ENCODE results near the gene EIF2B5.
"Not testable (repeated sequence)": the region's sequence is repeated elsewhere in the genome, so short reads cannot be mapped to it uniquely, and the experiment has no call there.

EIF2B5 gene

DNA sequence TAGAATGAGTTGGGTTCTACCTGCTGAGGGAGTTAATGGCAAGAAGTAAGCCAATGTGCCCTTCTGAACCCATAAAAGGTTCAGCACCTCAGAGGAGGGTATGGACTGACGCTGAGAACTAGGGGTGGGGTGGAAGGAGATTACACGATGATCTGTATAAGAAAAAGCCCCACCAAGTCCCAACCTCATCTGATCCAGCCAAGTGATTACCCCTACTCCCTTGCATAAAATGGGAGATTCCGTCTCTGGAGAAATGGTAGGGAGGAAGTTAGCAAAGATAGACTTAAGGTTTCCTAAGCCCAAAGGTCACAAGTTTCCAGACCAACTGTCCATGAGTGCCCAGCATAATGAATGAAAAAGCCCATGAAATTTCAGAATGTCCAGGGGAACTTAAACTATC is 12.9 kb downstream of the EIF2B5 start:
- DNase-seq: no peak

DNA sequence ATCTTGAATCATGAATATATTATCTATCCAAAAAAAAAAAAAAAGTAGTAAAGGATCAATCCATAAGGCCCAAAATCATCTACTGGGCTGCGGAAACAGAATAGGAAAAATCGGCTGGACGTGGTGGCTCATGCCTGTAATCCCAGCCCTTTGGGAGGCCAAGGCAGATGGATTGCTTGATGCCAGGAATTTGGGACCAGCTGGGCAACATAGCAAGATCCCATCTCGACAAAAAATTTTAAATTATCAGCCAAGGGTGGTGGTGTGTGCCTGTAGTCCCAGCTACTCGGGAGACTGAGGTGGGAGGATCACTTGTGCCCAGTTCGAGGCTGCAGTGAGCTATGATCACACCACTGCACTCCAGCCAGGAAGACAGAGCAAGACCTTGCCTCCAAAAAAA is 14.0 kb downstream of the EIF2B5 start:
- no peak for DNase-seq

DNA sequence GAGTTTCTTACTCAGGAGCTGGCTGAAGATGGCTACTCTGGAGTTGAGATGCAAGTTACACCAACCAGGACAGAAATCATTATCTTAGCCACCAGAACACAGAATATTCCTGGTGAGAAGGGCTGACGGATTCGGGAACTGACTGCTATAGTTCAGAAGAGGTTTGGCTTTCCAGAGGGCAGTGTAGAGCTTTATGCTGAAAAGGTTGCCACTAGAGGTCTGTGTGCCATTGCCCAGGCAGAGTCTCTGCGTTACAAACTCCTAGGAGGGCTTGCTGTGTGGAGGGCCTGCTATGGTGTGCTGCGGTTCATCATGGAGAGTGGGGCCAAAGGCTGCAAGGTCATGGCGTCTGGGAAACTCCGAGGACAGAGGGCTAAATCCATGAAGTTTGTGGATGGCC is 14.6 kb downstream of the EIF2B5 start:
- not testable (repeated sequence) for DNase-seq

DNA sequence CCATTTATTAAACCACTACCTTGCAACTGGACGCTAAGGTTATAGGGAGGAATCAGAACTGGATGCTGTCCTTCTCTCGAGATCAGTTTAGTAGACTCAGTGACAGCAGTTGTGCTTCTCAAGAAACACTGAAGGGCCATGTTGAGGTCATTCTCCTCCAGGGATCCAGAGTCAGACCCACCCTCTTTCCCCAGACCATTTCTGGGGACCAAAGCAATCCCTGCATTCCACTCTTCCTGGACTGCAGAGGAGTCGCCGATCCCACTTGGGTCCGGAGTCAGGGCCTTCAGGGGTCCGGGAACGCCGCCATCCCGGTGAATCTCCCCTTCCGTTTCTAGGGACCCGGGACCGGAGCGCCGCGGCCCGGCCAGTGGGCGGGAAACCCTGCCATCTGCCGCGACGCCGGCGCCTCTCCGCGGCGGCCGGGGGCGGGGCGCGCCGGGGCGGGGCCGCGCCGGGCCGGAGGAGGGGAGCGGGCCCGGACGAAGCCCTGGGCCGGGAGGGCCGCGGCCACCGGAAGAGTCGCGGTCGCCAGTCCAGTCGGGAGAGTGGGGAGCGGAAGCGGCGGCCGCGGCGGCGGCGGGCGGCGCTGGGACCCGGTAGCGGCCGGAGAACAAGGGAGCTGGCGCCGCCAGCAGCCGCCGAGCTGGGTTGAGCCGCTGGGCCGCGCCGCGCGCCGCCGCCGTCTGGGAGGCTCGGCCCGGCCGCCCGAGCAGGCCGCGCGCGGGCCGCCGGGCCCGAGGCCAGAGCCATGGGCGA is 19.9 kb downstream of the EIF2B5 start, which contains the start of gene DVL3:
Gene DVL3 (plus strand): TSS at position 493 of the 759 bp plus-strand sequence. CDS start 259 bp downstream, at position 752.
- DNase-seq: no peak

DNA sequence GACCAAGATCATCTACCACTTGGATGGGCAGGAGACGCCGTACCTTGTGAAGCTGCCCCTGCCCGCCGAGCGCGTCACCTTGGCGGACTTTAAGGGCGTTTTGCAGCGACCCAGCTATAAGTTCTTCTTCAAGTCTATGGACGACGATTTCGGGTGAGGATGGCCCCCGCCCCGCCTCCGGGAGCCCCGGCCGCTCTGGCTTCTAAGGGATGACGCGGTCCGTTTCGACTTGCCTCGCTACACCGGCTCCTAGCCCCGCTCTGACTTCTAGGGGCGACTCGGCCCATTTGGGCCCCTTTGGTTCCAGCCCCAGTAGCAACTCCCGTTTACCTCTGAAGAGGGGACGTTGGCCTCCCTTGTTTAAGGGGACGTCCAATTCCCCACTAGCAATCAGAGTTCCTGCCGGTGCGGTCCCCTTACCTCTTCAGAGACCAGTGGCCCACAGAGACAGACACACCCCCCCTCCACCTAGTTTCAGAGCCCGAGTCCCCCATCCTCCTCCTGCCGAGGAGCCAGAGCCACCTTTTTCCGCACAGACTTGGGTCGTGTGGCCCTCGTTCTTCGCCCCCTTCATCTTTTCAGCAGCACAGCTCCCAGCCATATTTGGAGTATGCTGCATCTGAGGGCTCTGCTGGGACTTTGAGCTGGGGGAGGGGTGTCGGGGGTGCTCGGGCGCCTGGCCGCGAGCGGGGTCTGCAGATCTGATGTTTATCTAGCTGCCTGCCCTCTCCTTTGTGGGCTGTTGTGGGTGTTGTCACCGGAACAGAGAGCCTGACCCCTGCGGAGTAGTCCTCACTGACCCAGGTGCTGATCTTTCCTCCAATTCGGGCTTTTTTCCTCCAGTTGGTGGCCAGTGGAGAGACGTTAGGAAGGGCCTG is 20.7 kb downstream of the EIF2B5 start:
- no peak for DNase-seq

DNA sequence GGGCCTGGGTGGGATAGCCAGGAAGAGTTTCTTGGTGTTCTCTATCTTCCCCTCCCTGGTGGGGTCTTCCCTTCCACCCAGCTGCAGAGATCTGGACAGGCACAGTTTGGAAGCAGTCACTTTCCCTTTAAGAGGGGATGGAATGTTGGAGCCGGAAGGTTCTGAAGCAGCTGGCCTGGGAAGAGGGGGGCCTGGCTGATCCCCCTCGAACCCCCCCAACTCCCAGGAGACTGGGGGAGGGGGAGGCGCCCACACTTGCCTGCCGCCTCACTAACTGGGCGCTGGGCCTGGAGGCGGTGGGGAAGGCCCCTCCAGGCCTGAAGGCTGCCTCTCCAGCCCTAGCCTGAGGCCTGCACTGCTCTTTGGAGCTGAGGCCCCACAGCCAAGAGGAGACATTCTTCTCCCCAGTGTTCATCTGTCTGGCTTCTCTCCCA is 21.4 kb downstream of the EIF2B5 start:
- DNase-seq: no peak

DNA sequence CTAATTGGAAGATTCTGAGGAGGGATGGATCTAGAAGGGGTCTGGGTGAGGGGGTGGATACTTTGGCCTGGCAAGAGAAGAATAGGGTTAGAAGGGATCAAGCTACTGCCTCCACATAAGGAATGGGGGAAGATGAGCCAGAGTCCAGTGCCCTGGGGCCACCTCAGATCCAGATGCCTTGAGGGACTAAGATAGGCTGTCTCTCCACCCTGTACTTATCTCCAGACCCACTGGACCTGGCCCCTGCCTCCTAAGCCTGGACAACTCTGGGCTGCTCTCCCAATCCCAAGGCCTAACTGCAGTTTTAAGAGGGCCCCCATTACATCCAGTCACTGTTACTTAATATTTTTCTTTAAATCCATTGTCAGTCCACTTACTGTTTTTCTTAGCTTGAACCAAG is 22.0 kb downstream of the EIF2B5 start:
- DNase-seq: no peak

DNA sequence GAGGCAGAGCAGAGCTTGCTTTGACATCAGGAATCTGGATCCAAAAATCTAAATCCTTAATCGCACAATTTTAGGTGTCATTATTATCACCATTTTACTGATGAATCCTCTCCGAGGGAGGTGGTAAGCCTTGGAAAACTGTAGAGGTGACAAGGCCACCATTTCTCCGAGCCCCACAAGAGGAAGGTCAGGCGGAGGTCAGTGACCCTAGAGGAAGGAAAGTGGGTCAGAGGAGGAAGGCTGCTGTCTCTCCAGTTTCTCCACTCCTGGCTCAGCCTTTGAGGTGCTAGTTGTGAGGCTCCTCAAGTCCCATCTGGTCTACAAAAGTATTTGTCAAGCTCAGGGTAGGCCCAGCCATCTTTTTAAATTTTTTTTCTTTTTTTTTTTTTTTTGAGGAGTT is 23.2 kb downstream of the EIF2B5 start:
- DNase-seq: no peak

DNA sequence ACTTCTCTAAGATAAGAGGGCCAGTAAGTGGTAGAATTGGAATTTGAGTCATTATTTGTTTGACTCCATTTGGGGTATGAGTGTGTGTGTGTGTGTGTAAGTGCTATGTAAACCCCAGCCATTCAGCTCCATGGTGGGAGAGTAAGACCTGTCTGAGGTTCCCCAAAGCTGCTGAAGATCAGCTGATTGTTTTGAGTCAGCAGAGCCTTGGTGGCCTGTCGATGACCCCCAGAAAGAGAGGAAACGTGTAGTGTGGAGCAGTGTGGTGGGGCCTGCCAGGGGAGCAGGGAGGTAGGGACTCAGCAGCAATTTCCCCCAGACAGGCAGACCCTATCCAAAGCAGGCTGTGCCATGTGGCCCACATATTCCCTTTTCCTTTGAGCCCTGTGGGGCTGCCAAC is 25.3 kb downstream of the EIF2B5 start:
- no peak for DNase-seq

DNA sequence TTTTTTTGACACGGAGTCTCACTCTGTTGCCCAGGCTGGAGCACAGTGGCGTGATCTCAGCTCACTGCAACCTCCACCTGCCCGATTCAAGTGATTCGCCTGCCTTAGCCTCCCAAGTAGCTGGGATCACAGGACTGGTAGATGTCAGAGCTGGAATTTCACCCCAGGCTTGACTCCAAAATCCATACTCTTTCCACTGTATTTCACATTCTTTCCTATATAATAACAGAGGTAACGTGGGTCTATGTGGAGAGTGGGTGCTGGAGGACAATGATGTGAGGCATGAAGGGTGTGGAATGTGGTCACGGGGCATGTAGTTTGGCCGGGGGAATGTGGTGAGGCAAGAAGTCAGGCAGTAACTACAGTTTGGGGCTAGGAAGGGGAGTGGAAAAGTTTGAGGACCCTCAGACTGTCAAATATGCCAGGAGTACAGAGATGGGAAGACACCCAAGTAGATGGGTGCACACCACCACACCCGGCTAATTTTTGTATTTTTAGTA is 27.5 kb downstream of the EIF2B5 start:
- not testable (repeated sequence) for DNase-seq

DNA sequence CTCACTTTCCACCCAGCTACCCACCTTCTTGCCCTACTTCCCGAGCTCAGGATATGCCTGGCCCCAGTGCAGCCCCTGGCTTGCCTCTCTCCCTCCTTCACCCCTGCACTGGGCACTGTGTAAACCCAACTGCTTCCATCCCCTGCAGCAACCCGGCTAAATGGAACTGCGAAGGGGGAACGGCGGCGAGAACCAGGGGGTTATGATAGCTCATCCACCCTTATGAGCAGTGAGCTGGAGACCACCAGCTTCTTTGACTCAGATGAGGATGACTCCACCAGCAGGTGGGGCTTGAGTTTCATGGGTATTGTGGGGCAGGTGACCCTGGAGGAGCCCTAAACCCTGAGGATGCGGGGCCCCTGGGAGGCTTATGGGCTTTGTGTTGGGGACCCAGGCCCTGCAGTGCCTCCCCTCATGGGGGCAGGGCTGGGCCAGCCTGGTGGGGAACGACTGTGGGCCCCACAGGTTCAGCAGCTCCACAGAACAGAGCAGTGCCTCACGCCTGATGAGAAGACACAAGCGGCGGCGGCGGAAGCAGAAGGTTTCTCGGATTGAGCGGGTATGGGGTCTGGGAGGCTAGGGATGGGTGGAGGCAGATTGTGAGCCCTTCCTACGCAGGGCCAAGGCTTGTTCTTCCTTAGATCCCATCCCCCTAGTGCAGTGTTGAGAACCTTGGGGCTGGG is 29.6 kb downstream of the EIF2B5 start:
- no peak for DNase-seq

DNA sequence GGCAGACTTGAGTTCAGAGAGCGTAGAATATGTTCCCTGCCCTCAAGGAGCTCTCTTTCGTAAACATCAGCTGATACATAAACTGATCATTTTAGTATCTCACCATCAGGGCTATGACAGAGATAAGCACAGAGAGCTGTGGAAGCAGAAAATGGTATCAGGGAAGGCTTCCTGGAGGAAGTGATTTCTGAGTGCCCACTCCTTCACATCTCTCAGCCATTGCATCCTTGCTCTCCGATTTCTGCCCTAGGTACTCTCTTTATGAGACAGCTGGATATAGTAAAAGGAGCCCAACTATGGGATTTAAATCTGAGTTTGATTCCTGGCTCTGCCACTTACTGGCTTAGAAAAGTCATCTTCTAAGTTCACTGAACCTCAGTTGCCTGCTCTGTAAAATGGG is 30.4 kb downstream of the EIF2B5 start:
- DNase-seq: no peak

DNA sequence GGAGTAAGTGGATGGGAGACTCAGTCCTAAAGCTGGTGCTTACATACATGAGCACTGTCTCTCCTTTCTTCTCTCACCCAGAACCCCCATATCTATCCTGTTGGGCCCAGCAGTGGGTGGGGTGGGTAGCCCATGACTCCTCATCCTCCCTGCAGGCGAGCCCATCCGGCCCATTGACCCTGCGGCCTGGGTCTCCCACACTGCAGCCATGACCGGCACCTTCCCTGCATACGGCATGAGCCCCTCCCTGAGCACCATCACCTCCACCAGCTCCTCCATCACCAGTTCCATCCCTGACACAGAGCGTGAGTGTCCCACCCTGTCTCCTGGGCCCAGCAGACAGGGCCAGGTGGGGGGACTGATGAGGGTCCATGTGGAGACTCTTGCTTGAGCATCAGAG is 31.5 kb downstream of the EIF2B5 start:
- no peak for DNase-seq

DNA sequence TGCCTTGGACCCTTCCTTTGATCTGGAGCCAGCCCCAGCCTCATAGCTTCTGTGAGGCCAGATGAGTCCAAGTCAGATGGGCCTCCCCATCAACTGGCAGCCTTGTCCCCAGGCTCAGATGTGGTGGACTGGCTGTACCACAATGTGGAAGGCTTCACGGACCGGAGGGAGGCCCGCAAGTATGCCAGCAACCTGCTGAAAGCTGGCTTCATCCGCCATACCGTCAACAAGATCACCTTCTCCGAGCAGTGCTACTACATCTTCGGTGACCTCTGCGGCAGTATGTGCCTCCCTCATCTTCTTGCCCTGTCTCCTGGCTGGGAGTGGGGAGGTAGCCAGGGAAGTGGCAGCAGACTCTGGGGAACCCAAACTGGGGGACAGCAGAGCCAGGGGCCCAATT is 32.6 kb downstream of the EIF2B5 start:
- no peak for DNase-seq

DNA sequence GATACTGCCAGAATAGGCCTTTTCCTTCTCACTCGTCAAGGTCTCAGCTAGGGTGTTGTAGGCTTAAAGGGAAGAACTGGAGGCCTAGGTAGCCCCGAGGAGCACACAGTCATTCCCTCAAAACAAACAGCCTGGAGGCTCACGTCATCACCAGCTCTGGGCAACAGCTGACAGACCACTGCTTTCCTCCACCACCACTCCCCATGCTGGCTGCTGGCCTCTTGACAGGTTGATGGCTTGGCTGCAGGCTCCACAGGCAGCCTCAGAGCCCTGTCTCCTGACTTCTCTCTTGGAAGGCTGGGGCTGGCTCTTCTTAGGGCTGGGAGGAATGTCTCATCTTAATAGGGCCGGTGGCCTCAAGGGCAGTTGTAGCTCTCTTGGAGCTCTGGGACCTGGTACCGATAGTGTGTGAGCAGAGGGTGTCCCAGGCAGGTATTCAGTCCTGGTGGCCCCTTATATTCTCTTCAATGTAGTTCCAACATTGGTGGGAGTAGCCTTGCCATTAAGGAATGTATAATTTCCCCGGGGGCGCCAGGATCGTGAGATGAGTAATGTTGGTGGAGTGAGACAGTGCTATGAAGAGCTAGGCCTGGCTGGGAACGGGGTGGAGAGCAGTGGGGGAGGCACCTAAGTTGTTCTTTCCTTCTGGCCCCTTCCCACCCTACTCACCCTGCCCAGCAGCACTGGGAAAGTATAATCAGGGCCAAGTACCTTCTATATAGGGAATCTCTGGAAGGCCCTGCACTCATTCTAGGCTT is 33.4 kb downstream of the EIF2B5 start:
- DNase-seq: no peak

DNA sequence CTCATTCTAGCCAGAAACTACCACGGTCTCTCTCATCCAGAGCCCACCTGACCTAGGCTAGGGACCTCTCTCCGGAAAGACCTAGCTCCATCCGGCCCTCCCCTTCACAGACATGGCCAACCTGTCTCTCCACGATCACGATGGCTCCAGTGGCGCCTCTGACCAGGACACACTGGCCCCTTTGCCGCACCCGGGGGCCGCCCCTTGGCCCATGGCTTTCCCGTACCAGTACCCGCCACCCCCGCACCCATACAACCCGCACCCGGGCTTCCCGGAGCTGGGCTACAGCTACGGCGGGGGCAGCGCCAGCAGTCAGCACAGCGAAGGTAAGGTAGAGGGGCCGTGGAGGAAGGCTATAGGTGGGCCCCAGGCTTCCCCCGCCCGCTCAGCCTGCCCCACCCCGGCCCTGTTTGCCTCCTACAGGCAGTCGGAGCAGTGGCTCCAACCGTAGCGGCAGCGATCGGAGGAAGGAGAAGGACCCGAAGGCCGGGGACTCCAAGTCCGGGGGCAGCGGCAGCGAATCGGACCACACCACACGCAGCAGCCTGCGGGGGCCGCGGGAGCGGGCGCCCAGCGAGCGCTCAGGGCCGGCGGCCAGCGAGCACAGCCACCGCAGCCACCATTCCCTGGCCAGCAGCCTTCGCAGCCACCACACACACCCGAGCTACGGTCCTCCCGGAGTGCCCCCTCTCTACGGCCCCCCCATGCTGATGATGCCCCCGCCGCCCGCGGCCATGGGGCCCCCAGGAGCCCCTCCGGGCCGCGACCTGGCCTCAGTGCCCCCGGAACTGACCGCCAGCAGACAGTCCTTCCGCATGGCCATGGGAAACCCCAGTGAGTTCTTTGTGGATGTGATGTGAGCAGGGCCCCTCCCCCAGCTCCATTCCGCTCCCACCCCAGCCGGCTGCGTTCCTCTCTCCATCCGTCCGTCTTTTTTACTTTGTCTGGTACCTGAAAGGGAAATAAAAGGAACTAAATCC is 35.0 kb downstream of the EIF2B5 start:
- no peak for DNase-seq

DNA sequence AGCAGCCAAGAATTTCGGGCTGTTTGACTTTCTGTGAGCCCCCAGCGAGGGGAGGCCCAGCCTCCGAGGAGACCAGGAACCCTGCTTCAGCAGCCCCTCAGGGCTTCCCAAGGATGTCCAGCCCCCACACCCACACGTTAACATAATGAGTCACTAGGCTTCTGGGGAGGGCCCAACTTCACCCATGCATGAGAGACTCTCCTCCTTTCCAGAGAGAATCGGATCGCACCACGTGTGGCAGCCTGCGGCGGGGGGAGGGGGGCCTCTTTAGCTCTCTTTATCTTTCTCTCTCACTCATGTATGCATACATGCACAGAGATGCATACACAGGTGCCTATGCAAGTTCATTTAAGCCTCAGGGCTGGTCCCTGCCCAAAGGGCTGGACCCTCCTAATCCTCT is 36.4 kb downstream of the EIF2B5 start:
- no peak for DNase-seq

DNA sequence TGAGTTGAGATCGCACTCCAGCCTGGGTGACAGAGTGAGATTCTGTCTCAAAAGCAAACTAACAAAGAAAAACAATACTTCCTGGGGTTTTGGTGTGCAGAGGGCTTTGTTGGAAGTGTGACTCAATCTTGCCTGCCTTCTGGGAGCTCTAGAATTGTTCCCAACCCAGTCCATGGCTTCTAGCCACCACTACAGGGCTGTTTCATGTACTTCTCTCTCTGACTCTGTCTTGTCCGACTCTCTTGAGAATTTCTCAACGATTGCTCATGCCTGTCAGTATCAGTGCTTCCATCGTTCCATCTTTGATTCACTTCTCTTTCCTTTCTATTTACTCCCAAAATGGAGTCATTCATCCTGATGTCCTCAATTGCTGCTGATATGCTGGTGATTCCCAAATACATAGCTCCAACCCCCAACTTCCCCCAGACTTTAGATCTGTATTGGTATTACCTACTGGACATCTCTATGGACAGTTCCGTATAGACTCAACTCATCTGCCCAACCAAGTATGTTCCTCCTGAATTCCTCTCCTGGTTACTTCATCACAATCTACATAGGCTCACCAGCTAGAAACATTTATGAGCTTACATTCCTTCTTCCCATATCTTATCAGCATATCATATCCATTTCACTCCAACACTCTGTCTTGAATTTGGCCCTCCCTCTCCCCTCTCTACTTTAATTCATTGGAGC is 37.7 kb downstream of the EIF2B5 start:
- no peak for DNase-seq

DNA sequence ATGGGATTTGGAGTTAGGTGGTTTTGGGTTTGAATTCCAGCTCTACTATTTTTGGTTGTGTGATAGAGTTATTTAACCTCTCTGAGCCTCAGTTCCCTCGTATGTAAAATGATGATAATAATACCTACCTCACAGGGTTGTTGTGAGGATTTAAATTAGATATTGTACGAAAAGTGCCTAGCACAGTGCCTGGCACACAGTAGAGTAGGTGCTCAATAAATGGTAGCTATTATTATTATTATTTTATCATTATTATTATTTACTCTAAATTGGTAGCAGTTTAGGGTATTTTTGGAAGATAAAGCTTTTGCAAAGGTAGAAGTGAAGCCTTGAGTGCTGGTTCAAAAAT is 38.2 kb downstream of the EIF2B5 start:
- no peak for DNase-seq

DNA sequence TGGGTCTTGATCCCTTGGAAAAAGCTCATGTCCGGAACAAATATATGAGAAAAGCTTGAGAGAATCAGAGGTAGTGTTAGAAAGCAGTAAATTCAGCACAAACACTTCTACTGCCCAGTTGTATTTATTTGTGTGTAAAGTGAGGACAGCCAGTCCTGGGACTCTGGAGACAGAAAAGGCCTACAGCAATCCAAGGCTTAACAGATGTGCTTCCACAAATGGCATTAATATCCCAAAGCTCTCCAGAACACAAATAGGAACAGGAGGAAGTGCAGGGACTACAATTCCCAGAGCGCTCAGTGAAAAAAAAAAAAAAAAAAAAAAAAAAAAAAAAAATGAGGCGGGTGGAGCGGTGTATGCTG is 39.1 kb downstream of the EIF2B5 start:
- DNase-seq: no peak
